Adrenal gland (tissue), 12 donors: ENCODE measurements around the gene PLAGL1. TPM values are rescaled to one million over a fixed set of nuclear protein-coding genes. Genes with fewer than 3 reads are reported as not detected.

ENCODE experiments used
- DNase-seq, 7 donors: peaks; one replicate each; pipeline ENCODE4 v3.0.0-alpha.2; 2019 to 2020
- H3K27ac ChIP-seq, 5 donors: fragments of 200-600 bp; sonication (generic) in 4 of 5; 1 replicate in 3 of 5; 2 replicates in 2 of 5; pipeline versions ENCODE4 v1.5.1 to v1.8.0; 2016 to 2020; ENCODE audit warnings: mild to moderate bottlenecking in 1 of 5
- H3K27me3 ChIP-seq: fragments of 200-600 bp; 2 replicates; pipeline ENCODE4 v1.8.0; 2021
- H3K36me3 ChIP-seq, 2 donors: fragments of 200-600 bp; replicated peaks in 1 of 2; 1 replicate in 1 of 2; 2 replicates in 1 of 2; pipeline versions ENCODE4 v1.5.1 to v1.8.0; 2018 to 2022
- H3K4me1 ChIP-seq, 2 donors: fragments of 200-600 bp; replicated peaks in 1 of 2; 1 replicate in 1 of 2; 2 replicates in 1 of 2; pipeline versions ENCODE4 v1.5.1 to v1.8.0; 2018 to 2021
- H3K4me3 ChIP-seq, 4 donors: fragments of 200-600 bp; sonication (generic) in 3 of 4; one replicate each; pipeline ENCODE4 v1.5.1; 2016 to 2018
- H3K9me3 ChIP-seq, 3 donors: fragments of 200-600 bp; sonication (generic) in 1 of 3; replicated peaks in 1 of 3; 1 replicate in 2 of 3; 2 replicates in 1 of 3; pipeline versions ENCODE4 v1.5.1 to v1.8.0; 2016 to 2021
- CTCF ChIP-seq, 6 experiments: fragments of 450-650 bp in 4 of 6; fragments of 200-600 bp in 2 of 6; sonication (generic) in 1 of 6; IDR thresholded peaks; 1 replicate in 5 of 6; 2 replicates in 1 of 6; pipeline versions ENCODE4 v1.5.1 to v1.8.0; 2016 to 2021; ENCODE audit warnings: antibody characterized with exemption in 6 of 6, mild to moderate bottlenecking in 2 of 6, moderate library complexity in 1 of 6
- POLR2A ChIP-seq, 2 donors: fragments of 450-650 bp; IDR thresholded peaks; one replicate each; pipeline ENCODE4 v1.6.1; 2017; ENCODE audit warnings: antibody characterized with exemption in 2 of 2, mild to moderate bottlenecking in 2 of 2, moderate library complexity in 1 of 2
- WGBS, 4 donors: extraction: QIAGEN DNeasy Blood & Tissue Kit in 2 of 4; methylation state at CpG; one replicate each; pipeline versions ENCODE4 v1.1.5 to v1.1.7; 2013 to 2017; 5-methylcytosine and 5-hydroxymethylcytosine counted together
- intact Hi-C, 2 donors: fragments of 100-400 bp; cut with DNase I; formaldehyde crosslinking; loops; one replicate each; pipeline versions ENCODE4 v1.14.1 to v1.15.0; 2022 to 2023
- polyA plus RNA-seq, 3 donors: library from polyadenylated mRNA; stranded (reverse); fragments of 200-250 nt in 2 of 3; fragments of 350-450 nt in 1 of 3; fragmentation: Illumina TruSeq in 1 of 3; extraction: RNeasy Lipid Tissue Mini Kit (QIAGEN cat#74804) in 1 of 3; gene quantifications; one replicate each; pipeline ENCODE4 v1.2.3, GENCODE V29; 2013 to 2014
- small RNA-seq, 2 donors: library from RNA; depleted of rRNA; stranded (forward); fragments of <200 nt; gene quantifications; one replicate each; pipeline ENCODE3, GENCODE V24; 2016
- total RNA-seq, 9 donors: library from RNA; depleted of rRNA in 4 of 9; stranded (reverse); fragments of >200 nt in 4 of 9; fragments of 120-200 nt in 1 of 9; fragmentation: NEBNext Ultra II Directional in 1 of 9; extraction: Animal tissue kit (Norgen Biotek cat#: 25700) in 1 of 9; gene quantifications; one replicate each; pipeline versions ENCODE4 v1.1.0 to v1.2.4, GENCODE V29; 2013 to 2023
- donor health status: healthy with polysubstance abuse.
- donor health status: Bipolar disorder and iron deficiency.
- donor health status: DM: yes; HTN: yes; CAD: no.
- donor health status: DM: no; HTN: no; CAD: no.
- donor health status: DM: no; HTN: no; CAD: no.
- donor health status: DM: yes; HTN: yes; CAD: no.

The PLAGL1 gene
- total and polyA plus RNA-seq, 12 donors = 20.4 to 197 (median 78.7) TPM

GRCh38 chr6:143896126-143896860, 111.8 kb downstream of the PLAGL1 start:
- DNase-seq = no peak
- TF ChIP-seq POLR2A (IDR thresholded peaks at IDR 0.05) (no peak), CTCF (IDR thresholded peaks at IDR 0.05) (no peak)
- no peaks in the 10 kb centered on the region for H3K27me3 ChIP-seq
- no peaks in the 10 kb centered on the region for H3K9me3 ChIP-seq
- H3K36me3 ChIP-seq = no peaks in the 10 kb centered on the region
- H3K4me1 ChIP-seq = no peaks in the 10 kb centered on the region
- H3K4me3 ChIP-seq = no peak overlapping the region
- 92 to 98% (median 94%) methylated on average over 3 of the region's 3 CpGs for WGBS, 4 donors
- intact Hi-C loops = no loop called here
- H3K27ac ChIP-seq = no peak overlapping the region

GRCh38 chr6:143894655-143895054, 113.4 kb downstream of the PLAGL1 start:
- Histone ChIP-seq H3K4me3 (no peak overlapping the region), H3K27me3 (no peaks in the 10 kb centered on the region), H3K27ac (no peak overlapping the region), H3K4me1 (no peaks in the 10 kb centered on the region), H3K36me3 (no peaks in the 10 kb centered on the region), H3K9me3 (no peaks in the 10 kb centered on the region)
- WGBS, 4 donors = 90 to 97% (median 94%) methylated on average over 1 of the region's 1 CpG
- DNase-seq = no peak
- intact Hi-C loops = no loop called here
- no peak for TF ChIP-seq CTCF (IDR thresholded peaks at IDR 0.05)
- TF ChIP-seq POLR2A (IDR thresholded peaks at IDR 0.05) = no peak

Small RNA genes lying within 50 kb of the gene (small RNA-seq; reads per million reads assigned to genes)
- 0 reads per million in 2 donors for gene RF02143

Other genes starting within 250 kb of the PLAGL1 start
- gene LTV1, start 164.9 kb downstream of the PLAGL1 start, total RNA-seq = 10 to 100 TPM in 6 of 9 donors, 1 to 10 TPM in 3; 6.1 to 40.0 (median 16.3) TPM
- 10 to 100 TPM; 20.8 to 61.1 (median 25.9) TPM for gene LTV1, start 164.9 kb downstream of the PLAGL1 start, polyA plus RNA-seq
- gene ZC2HC1B, start 143.8 kb downstream of the PLAGL1 start, total RNA-seq = 1 to 10 TPM in 1 of 9 donors, not detected in 8; 1.0 TPM
- gene ZC2HC1B, start 143.8 kb downstream of the PLAGL1 start, polyA plus RNA-seq = under 1 TPM in 1 of 3 donors, not detected in 2; 0.32 TPM
- 100 to 1,000 TPM; 109 to 323 (median 194) TPM for gene SF3B5, start 87.3 kb upstream of the PLAGL1 start, total RNA-seq
- gene SF3B5, start 87.3 kb upstream of the PLAGL1 start, polyA plus RNA-seq = 100 to 1,000 TPM; 118 to 182 (median 140) TPM
- gene STX11, start 142.3 kb upstream of the PLAGL1 start, total RNA-seq = 10 to 100 TPM in 5 of 9 donors, 1 to 10 TPM in 3, under 1 TPM in 1; 0.50 to 22.2 (median 12.9) TPM
- gene STX11, start 142.3 kb upstream of the PLAGL1 start, polyA plus RNA-seq = 1 to 10 TPM; 2.7 to 4.8 (median 4.6) TPM